ENCODE measurements around the gene C2CD4D. TPM values are rescaled to one million over a fixed set of nuclear protein-coding genes. Genes with fewer than 3 reads are reported as not detected.

The C2CD4D gene
- total RNA-seq, 1 donor from 2014 or later: not detected

DNA sequence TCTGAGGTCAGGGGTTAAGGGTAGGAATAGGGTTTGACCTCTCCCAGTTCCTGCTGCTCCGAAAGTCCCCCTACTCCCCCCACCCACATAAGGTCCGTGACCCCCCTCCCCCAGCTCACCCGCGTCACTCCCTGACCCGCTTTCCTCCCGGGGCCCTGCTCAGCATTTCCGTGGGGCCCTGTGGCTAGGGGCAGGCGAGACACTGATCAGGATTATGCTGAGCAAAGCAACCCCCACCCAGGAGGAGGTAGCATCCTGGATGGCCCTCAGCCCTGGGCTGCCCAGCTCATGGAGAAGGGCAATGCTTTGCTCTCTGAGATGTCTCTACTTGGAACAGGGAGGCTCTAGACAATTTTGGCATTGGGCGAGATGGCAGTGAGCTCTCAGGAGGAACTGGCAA is 11.8 kb downstream of the C2CD4D start:
- intact Hi-C loops (cut with micrococcal nuclease): no loop called here
- Mint-ChIP-seq H3K4me1 (peaks cover 8% of the 10 kb centered on the region), H3K27me3 (peaks cover 20% of the 10 kb centered on the region), H3K27ac (no peak overlapping the region), H3K36me3 (ENCODE audit: low read depth) (no peaks in the 10 kb centered on the region), H3K4me3 (no peak overlapping the region), H3K9me3 (no peaks in the 10 kb centered on the region)
- ATAC-seq (ENCODE audit: low read depth): no peak
- TF ChIP-seq, protein P1, sequence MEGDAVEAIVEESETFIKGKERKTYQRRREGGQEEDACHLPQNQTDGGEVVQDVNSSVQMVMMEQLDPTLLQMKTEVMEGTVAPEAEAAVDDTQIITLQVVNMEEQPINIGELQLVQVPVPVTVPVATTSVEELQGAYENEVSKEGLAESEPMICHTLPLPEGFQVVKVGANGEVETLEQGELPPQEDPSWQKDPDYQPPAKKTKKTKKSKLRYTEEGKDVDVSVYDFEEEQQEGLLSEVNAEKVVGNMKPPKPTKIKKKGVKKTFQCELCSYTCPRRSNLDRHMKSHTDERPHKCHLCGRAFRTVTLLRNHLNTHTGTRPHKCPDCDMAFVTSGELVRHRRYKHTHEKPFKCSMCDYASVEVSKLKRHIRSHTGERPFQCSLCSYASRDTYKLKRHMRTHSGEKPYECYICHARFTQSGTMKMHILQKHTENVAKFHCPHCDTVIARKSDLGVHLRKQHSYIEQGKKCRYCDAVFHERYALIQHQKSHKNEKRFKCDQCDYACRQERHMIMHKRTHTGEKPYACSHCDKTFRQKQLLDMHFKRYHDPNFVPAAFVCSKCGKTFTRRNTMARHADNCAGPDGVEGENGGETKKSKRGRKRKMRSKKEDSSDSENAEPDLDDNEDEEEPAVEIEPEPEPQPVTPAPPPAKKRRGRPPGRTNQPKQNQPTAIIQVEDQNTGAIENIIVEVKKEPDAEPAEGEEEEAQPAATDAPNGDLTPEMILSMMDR (IDR thresholded peaks at IDR 0.05): no peak
- ChIA-PET CTCF (no interaction called here), POLR2A (no interaction called here)
- no peak for DNase-seq

GRCh38 chr1:151825751-151826660 is 13.6 kb downstream of the C2CD4D start:
- DNase-seq (no peak), ATAC-seq (ENCODE audit: low read depth) (no peak)
- no peaks in the 10 kb centered on the region for H3K36me3 Mint-ChIP-seq (ENCODE audit: low read depth)
- TF ChIP-seq, protein P1 (IDR thresholded peaks at IDR 0.05): no peak
- POLR2A ChIA-PET: no interaction called here
- intact Hi-C loops (cut with micrococcal nuclease): no loop called here
- H3K27me3 Mint-ChIP-seq: peaks cover 20% of the 10 kb centered on the region
- H3K4me3 Mint-ChIP-seq: no peak overlapping the region
- no peaks in the 10 kb centered on the region for H3K9me3 Mint-ChIP-seq
- H3K27ac Mint-ChIP-seq: no peak overlapping the region
- H3K4me1 Mint-ChIP-seq: peaks cover 8% of the 10 kb centered on the region
- CTCF ChIA-PET: no interaction called here

DNA sequence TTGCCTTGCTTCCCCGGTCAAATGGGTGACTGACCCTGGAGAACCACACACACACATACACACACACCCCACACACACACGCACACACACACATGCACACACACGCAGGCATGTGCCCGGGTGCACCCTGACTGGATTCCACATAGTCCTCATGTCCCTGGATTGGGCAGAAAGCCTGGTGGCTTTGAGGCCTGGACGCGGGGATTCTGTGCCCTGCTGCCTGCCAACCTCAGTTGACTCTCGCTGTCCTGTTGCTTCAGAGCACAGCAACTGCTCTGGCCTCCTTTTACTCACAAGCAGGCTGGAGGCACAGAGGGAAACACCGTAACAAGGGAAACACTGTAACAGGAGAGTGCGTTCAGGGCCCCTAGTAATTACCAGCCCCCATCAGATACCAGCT is 14.4 kb downstream of the C2CD4D start:
- ChIA-PET CTCF (no interaction called here), POLR2A (no interaction called here)
- Mint-ChIP-seq H3K27ac (no peak overlapping the region), H3K9me3 (no peaks in the 10 kb centered on the region), H3K4me3 (no peak overlapping the region), H3K36me3 (ENCODE audit: low read depth) (no peaks in the 10 kb centered on the region), H3K27me3 (peaks cover 20% of the 10 kb centered on the region), H3K4me1 (peaks cover 8% of the 10 kb centered on the region)
- DNase-seq (no peak), ATAC-seq (ENCODE audit: low read depth) (no peak)
- intact Hi-C loops (cut with micrococcal nuclease): no loop called here
- TF ChIP-seq, protein P1 (IDR thresholded peaks at IDR 0.05): no peak

DNA sequence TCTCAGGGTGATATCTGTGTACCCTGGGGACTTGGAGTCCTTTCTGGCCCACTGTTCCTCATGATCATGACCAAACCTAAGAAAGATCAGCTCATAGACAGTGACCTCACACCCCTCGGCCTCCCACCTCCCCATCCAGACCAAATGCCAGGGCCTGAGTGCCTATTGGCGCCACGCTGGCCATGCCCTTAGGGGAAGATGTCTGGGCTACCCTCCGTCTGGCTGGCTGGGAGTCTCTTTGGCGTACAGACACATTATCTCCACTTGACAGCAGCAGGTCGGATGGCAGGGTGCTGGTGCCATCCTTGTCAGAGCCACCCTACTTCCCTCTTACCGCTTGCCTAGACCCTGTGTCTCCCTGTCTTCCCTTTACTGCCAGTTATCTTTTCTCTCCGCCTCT is 16.4 kb downstream of the C2CD4D start:
- Mint-ChIP-seq H3K4me1 (no peaks in the 10 kb centered on the region), H3K36me3 (ENCODE audit: low read depth) (no peaks in the 10 kb centered on the region), H3K27ac (no peak overlapping the region), H3K9me3 (no peaks in the 10 kb centered on the region), H3K27me3 (peaks cover 14% of the 10 kb centered on the region), H3K4me3 (no peak overlapping the region)
- DNase-seq: no peak
- ChIA-PET CTCF (no interaction called here), POLR2A (no interaction called here)
- TF ChIP-seq, protein P1 (IDR thresholded peaks at IDR 0.05): no peak
- no peak for ATAC-seq (ENCODE audit: low read depth)
- intact Hi-C loops (cut with micrococcal nuclease): no loop called here

DNA sequence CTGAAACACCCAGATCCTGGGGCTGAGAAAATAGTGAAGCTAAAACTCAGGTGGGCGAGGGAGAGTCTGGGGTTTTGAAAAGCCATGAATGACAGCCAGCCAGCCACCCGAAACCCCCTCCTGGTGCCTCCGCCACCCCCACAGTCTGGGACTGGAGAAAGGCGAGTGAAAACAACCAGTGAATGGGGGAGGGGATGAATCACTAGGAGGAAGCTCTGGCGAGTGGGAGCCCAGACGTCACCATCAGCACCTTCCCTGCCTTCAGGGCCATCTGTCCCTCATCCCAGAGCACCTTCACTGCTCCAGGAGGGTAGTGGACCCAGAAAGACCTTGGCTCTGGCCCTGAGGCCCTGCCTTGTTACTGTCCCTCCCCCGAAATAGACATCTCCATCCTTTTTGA is 17.2 kb downstream of the C2CD4D start:
- ChIA-PET POLR2A (interaction anchor here (0.6 kb wide), 1 partner anchor 38 kb away, joined by 4 read pairs; no protein-coding TSS in a partner anchor), CTCF (no interaction called here)
- TF ChIP-seq, protein P1 (IDR thresholded peaks at IDR 0.05): no peak
- peaks cover 13% of the 10 kb centered on the region for H3K27me3 Mint-ChIP-seq
- no peak overlapping the region for H3K27ac Mint-ChIP-seq
- H3K36me3 Mint-ChIP-seq (ENCODE audit: low read depth): no peaks in the 10 kb centered on the region
- no peak overlapping the region for H3K4me3 Mint-ChIP-seq
- H3K9me3 Mint-ChIP-seq: no peaks in the 10 kb centered on the region
- DNase-seq (no peak), ATAC-seq (ENCODE audit: low read depth) (no peak)
- intact Hi-C loops (cut with micrococcal nuclease): no loop called here
- H3K4me1 Mint-ChIP-seq: peaks cover 2% of the 10 kb centered on the region
